H9 (cell line): Measurements from ENCODE around the gene KLK11. TPM values are rescaled to one million over a fixed set of nuclear protein-coding genes. Genes with fewer than 3 reads are reported as not detected.

Source experiments
- DNase-seq: peaks from one replicate; pipeline ENCODE4 v3.0.0-alpha.2; 2017
- H2AFZ ChIP-seq: one replicate; pipeline ENCODE4 v1.6.1; 2013; ENCODE audit warnings: mild to moderate bottlenecking, low read length, control low read depth, moderate library complexity
- H2AK5ac ChIP-seq: 2 replicates; pipeline ENCODE4 v1.6.1; 2013; ENCODE audit warnings: low read length, control low read depth, mixed read lengths; ENCODE audit not compliant: insufficient read length
- H2BK120ac ChIP-seq: one replicate; pipeline ENCODE4 v1.6.1; 2013; ENCODE audit warnings: low read depth, mild to moderate bottlenecking, low read length, control low read depth, inconsistent platforms; ENCODE audit not compliant: poor library complexity, severe bottlenecking
- H2BK12ac ChIP-seq: 2 replicates; pipeline ENCODE4 v1.6.1; 2013; ENCODE audit warnings: low read length, control low read depth, mixed read lengths, low read depth; ENCODE audit not compliant: insufficient read length
- H2BK15ac ChIP-seq: 2 replicates; pipeline ENCODE4 v1.6.1; 2013; ENCODE audit warnings: low read depth, low read length, control low read depth
- H2BK20ac ChIP-seq: one replicate; pipeline ENCODE4 v1.6.1; 2013; ENCODE audit warnings: low read depth, mild to moderate bottlenecking, low read length, control low read depth, inconsistent platforms; ENCODE audit not compliant: poor library complexity, severe bottlenecking
- H2BK5ac ChIP-seq: 2 replicates; pipeline ENCODE4 v1.6.1; 2013; ENCODE audit warnings: low read length, control low read depth, mixed read lengths; ENCODE audit not compliant: insufficient read length
- H3K14ac ChIP-seq: 2 replicates; pipeline ENCODE4 v1.6.1; 2013; ENCODE audit warnings: low read length, control low read depth; ENCODE audit not compliant: insufficient read depth
- H3K18ac ChIP-seq: 2 replicates; pipeline ENCODE4 v1.6.1; 2013; ENCODE audit warnings: low read depth, mild to moderate bottlenecking, mixed read lengths, low read length, control low read depth; ENCODE audit not compliant: insufficient read length
- H3K23ac ChIP-seq: 2 replicates; pipeline ENCODE4 v1.6.1; 2013; ENCODE audit warnings: low read length, control low read depth, mixed read lengths, low read depth; ENCODE audit not compliant: insufficient read length
- H3K23me2 ChIP-seq: 2 replicates; pipeline ENCODE4 v1.6.1; 2013; ENCODE audit warnings: low read depth, mild to moderate bottlenecking, mixed read lengths, low read length, control low read depth; ENCODE audit not compliant: insufficient read length, poor library complexity, severe bottlenecking
- H3K27ac ChIP-seq: 2 replicates; pipeline ENCODE4 v1.5.1; 2013; ENCODE audit warnings: low read length, control low read depth, mixed read lengths, low read depth; ENCODE audit not compliant: insufficient read length
- H3K27me3 ChIP-seq: 2 replicates; pipeline ENCODE4 v1.6.1; 2013; ENCODE audit warnings: low read length, control low read depth, inconsistent platforms; ENCODE audit not compliant: insufficient read depth
- H3K4ac ChIP-seq: 2 replicates; pipeline ENCODE4 v1.6.1; 2013; ENCODE audit warnings: low read depth, mild to moderate bottlenecking, control low read depth, inconsistent platforms, low read length, moderate library complexity
- H3K4me1 ChIP-seq: 2 replicates; pipeline ENCODE4 v1.6.1; 2013; ENCODE audit warnings: low read length, control low read depth, inconsistent platforms; ENCODE audit not compliant: insufficient read depth
- H3K4me2 ChIP-seq: 2 replicates; pipeline ENCODE4 v1.6.1; 2013; ENCODE audit warnings: low read length, control low read depth, mixed read lengths; ENCODE audit not compliant: insufficient read length, insufficient read depth
- H3K56ac ChIP-seq: 2 replicates; pipeline ENCODE4 v1.6.1; 2013; ENCODE audit warnings: low read depth, mild to moderate bottlenecking, mixed read lengths, low read length, control low read depth; ENCODE audit not compliant: insufficient read length
- H3K79me1 ChIP-seq: 2 replicates; pipeline ENCODE4 v1.6.1; 2013; ENCODE audit warnings: low read depth, mild to moderate bottlenecking, moderate library complexity, low read length, control low read depth, inconsistent platforms; ENCODE audit not compliant: insufficient read depth, poor library complexity, severe bottlenecking
- H3K79me2 ChIP-seq: 2 replicates; pipeline ENCODE4 v1.6.1; 2013; ENCODE audit warnings: low read length, control low read depth, inconsistent platforms; ENCODE audit not compliant: insufficient read depth
- H3K9ac ChIP-seq: 2 replicates; pipeline ENCODE4 v1.6.1; 2013; ENCODE audit warnings: low read length, control low read depth, mixed read lengths; ENCODE audit not compliant: insufficient read length; ENCODE audit errors: extremely low read depth
- H3K9me3 ChIP-seq: one replicate; pipeline ENCODE4 v1.6.1; 2013; ENCODE audit warnings: low read depth, low read length, inconsistent platforms; ENCODE audit not compliant: control insufficient read depth
- H3T11ph ChIP-seq: one replicate; pipeline ENCODE4 v1.6.1; 2013; ENCODE audit warnings: mild to moderate bottlenecking, low read length, control low read depth, inconsistent platforms
- H4K20me1 ChIP-seq: one replicate; pipeline ENCODE4 v1.6.1; 2013; ENCODE audit not compliant: control insufficient read depth, insufficient read length, insufficient read depth
- H4K5ac ChIP-seq: 2 replicates; pipeline ENCODE4 v1.6.1; 2013; ENCODE audit warnings: low read depth, mild to moderate bottlenecking, mixed read lengths, low read length, control low read depth; ENCODE audit not compliant: insufficient read length
- H4K8ac ChIP-seq: replicated peaks from 2 replicates; pipeline ENCODE4 v1.6.1; 2013; ENCODE audit warnings: low read length, control low read depth, mixed read lengths, low read depth; ENCODE audit not compliant: insufficient read length
- H4K91ac ChIP-seq: 2 replicates; pipeline ENCODE4 v1.6.1; 2013; ENCODE audit warnings: low read depth, mild to moderate bottlenecking, moderate library complexity, mixed read lengths, low read length, control low read depth; ENCODE audit not compliant: insufficient read length
- H3K27ac Mint-ChIP-seq, 3 experiments: 2 replicates in 2 of 3; 3 replicates in 1 of 3; pipeline ENCODE4 v1.8.0; 2020 to 2021; ENCODE audit warnings: mixed read lengths in 3 of 3, mild to moderate bottlenecking in 1 of 3, moderate library complexity in 1 of 3
- H3K27me3 Mint-ChIP-seq: 2 replicates; pipeline ENCODE4 v1.8.0; 2021; ENCODE audit warnings: low read depth, mild to moderate bottlenecking, moderate library complexity, mixed read lengths
- H3K36me3 Mint-ChIP-seq, 3 experiments: 2 replicates in 2 of 3; 3 replicates in 1 of 3; pipeline ENCODE4 v1.8.0; 2020 to 2021; ENCODE audit warnings: low read depth in 3 of 3, mixed read lengths in 3 of 3; ENCODE audit not compliant: insufficient read depth in 1 of 3
- H3K4me1 Mint-ChIP-seq, 2 experiments: 2 replicates each; pipeline ENCODE4 v1.8.0; 2020; ENCODE audit warnings: mixed read lengths in 2 of 2
- H3K4me3 Mint-ChIP-seq, 2 experiments: 2 replicates in 1 of 2; 3 replicates in 1 of 2; pipeline ENCODE4 v1.8.0; 2020 to 2021; ENCODE audit warnings: mild to moderate bottlenecking in 2 of 2, mixed read lengths in 2 of 2, moderate library complexity in 1 of 2
- H3K9me3 Mint-ChIP-seq, 2 experiments: 2 replicates in 1 of 2; 3 replicates in 1 of 2; pipeline ENCODE4 v1.8.0; 2020; ENCODE audit warnings: mild to moderate bottlenecking in 2 of 2, mixed read lengths in 2 of 2, moderate library complexity in 1 of 2
- WGBS: extraction: QIAGEN DNeasy Blood & Tissue Kit; methylation state at CpG from one replicate; pipeline ENCODE4 v1.1.7; 2013; ENCODE audit warnings: missing lambda C conversion rate, low lambda C conversion rate, mixed read lengths; ENCODE audit not compliant: insufficient read length; ENCODE audit errors: extremely low coverage; 5-methylcytosine and 5-hydroxymethylcytosine counted together
- total RNA-seq: library from RNA; stranded (reverse); gene quantifications from 2 replicates; pipeline ENCODE4 v1.2.1, GENCODE V29; 2021
- TF ChIP-seq, protein P1 (sequence below): fragments of 200-600 bp; sonication (generic); conservative IDR thresholded peaks from 3 replicates; pipeline ENCODE4 v1.8.0; 2021; ENCODE audit warnings: antibody characterized with exemption, mild to moderate bottlenecking

KLK11 gene
- total RNA-seq, 1 experiment from 2014 or later, result not detected

DNA sequence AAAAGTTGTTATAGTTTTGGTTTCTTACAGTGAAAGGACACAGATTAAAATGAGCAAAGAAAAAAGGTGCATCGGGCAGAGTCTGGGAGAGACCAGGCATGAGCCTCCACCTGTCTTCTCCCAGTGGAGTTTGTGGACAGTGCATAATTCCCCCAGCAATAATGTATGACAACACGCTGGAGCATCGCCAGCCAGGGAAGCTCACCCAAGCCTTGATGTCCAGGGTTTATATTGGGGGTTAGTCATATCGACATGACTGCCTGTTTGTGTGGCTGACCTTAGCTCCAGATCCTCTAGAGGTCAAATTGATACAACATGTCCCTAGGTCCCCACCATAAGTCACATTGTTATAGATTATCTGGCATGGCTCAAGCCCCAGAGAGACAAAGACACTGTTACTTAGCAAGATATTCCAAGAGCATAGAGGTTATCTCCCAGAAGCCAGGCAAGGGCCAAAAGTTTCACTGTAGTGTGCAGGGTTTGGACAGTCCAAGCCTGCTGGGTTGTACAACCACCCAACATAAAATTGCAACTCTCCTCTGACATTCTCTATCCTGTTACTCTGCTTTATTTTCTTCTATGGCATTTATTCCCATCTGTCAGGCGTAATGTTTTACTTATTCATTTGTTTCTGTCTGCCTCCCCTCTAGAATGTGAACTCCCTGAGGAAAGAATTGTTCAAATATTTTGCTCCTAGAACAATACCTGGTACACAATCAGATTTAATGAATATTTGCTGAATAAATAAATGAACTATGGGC lies 44.1 kb upstream of the KLK11 start:
- H2AFZ ChIP-seq, result no peak overlapping the region
- no peak overlapping the region for H3T11ph ChIP-seq
- H3K4me2 ChIP-seq, result no peak overlapping the region
- H3K4me1 ChIP-seq, result no peaks in the 10 kb centered on the region; the same call in 1 of the 2 replicates
- H3K79me2 ChIP-seq, result no peaks in the 10 kb centered on the region
- no peak overlapping the region for H2BK5ac ChIP-seq
- no peaks in the 10 kb centered on the region for H3K27me3 ChIP-seq
- Mint-ChIP-seq H3K36me3 (peaks cover 0 to 7% (median 3%) of the 10 kb centered on the region in 3 experiments; a peak in 3 of 7 replicates), H3K4me3 (no peak overlapping the region), H3K27me3 (peaks cover 12% of the 10 kb centered on the region), H3K9me3 (peaks cover 7 to 15% of the 10 kb centered on the region in 2 experiments), H3K4me1 (peaks cover 6 to 10% of the 10 kb centered on the region in 2 experiments), H3K27ac (no peak overlapping the region)
- TF ChIP-seq, protein P1, sequence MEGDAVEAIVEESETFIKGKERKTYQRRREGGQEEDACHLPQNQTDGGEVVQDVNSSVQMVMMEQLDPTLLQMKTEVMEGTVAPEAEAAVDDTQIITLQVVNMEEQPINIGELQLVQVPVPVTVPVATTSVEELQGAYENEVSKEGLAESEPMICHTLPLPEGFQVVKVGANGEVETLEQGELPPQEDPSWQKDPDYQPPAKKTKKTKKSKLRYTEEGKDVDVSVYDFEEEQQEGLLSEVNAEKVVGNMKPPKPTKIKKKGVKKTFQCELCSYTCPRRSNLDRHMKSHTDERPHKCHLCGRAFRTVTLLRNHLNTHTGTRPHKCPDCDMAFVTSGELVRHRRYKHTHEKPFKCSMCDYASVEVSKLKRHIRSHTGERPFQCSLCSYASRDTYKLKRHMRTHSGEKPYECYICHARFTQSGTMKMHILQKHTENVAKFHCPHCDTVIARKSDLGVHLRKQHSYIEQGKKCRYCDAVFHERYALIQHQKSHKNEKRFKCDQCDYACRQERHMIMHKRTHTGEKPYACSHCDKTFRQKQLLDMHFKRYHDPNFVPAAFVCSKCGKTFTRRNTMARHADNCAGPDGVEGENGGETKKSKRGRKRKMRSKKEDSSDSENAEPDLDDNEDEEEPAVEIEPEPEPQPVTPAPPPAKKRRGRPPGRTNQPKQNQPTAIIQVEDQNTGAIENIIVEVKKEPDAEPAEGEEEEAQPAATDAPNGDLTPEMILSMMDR, result no peak
- no peak overlapping the region for H4K91ac ChIP-seq
- H3K23me2 ChIP-seq, result no peaks in the 10 kb centered on the region
- DNase-seq, result no peak
- H2BK15ac ChIP-seq, result no peak overlapping the region
- no peak overlapping the region for H3K56ac ChIP-seq
- no peak overlapping the region for H3K9ac ChIP-seq
- no peaks in the 10 kb centered on the region for H3K79me1 ChIP-seq
- no CpG with 5 or more reads among the region's 5 CpGs for WGBS
- H3K14ac ChIP-seq, result no peak overlapping the region
- H2BK20ac ChIP-seq, result no peak overlapping the region
- no peak overlapping the region for H3K4ac ChIP-seq
- H3K23ac ChIP-seq, result no peak overlapping the region
- no peak overlapping the region for H2BK12ac ChIP-seq
- H3K27ac ChIP-seq, result no peak overlapping the region
- H3K9me3 ChIP-seq, result no peaks in the 10 kb centered on the region
- no peak overlapping the region for H2BK120ac ChIP-seq
- no peaks in the 10 kb centered on the region for H4K20me1 ChIP-seq
- H4K5ac ChIP-seq, result no peak overlapping the region
- H3K18ac ChIP-seq, result no peak overlapping the region
- H2AK5ac ChIP-seq, result no peak overlapping the region
- no peak overlapping the region for H4K8ac ChIP-seq
